Measurements from ENCODE around the gene ZNF503.

Gene ZNF503

DNA sequence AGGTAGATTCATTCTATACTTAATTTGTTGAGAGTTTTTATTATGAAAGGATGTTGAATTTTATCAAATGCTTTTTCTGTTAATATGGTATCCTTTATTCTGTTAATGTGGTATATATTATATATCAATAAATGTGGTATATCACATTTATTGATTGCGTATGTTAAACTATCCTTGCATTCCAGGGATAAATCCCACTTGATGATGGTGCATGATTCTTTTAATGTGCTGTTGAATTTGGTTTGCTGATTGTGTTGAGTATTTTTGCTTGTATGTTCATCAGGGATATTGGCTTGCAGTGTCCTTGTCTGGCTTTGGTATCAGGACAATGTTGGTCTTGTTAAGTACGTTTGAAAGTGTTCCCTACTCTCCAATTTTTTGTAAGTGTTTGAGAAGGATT lies 41.8 kb upstream of the ZNF503 start:
- TF ChIP-seq EZH2 (IDR thresholded peaks at IDR 0.05) (no peak), FOXP2 (optimal IDR thresholded peaks at IDR 0.05; ENCODE audit: control extremely low read depth, extremely low read length, insufficient read depth) (no peak), POLR2AphosphoS5 (IDR thresholded peaks at IDR 0.05; ENCODE audit: borderline replicate concordance, low read depth, low read length) (no peak)
- no peak for DNase-seq (ENCODE audit: low read depth, low spot score)
- Histone ChIP-seq H3K9me3 (ENCODE audit: low read depth, low read length) (no peaks in the 10 kb centered on the region), H3K9ac (ENCODE audit: insufficient read length) (no peak overlapping the region), H3K4me3 (no peak overlapping the region), H3K36me3 (ENCODE audit: insufficient read depth, low read length) (no peaks in the 10 kb centered on the region), H3K27ac (no peak overlapping the region)

DNA sequence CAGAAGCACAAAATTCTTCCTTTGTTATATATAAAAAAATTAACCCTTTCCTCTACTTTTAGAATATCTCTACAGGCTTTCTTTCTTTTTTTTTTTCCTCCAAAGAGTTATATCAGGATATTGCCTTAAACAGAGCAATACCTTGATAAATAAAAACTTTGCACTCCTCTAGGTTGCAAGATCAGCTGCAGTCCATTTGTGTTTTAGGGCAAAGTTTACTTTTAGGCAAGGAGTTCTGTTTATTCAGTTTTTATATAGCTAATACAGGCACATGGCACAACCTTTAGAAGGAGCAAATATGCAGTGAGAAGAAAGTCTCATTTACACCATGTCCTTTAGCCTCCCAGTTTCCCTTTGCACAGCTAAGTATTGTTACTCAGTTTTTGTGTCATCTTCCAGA lies 40.1 kb upstream of the ZNF503 start:
- DNase-seq (ENCODE audit: low read depth, low spot score) = no peak
- TF ChIP-seq FOXP2 (optimal IDR thresholded peaks at IDR 0.05; ENCODE audit: control extremely low read depth, extremely low read length, insufficient read depth) = no peak
- TF ChIP-seq EZH2 (IDR thresholded peaks at IDR 0.05) = no peak
- TF ChIP-seq POLR2AphosphoS5 (IDR thresholded peaks at IDR 0.05; ENCODE audit: borderline replicate concordance, low read depth, low read length) = no peak

DNA sequence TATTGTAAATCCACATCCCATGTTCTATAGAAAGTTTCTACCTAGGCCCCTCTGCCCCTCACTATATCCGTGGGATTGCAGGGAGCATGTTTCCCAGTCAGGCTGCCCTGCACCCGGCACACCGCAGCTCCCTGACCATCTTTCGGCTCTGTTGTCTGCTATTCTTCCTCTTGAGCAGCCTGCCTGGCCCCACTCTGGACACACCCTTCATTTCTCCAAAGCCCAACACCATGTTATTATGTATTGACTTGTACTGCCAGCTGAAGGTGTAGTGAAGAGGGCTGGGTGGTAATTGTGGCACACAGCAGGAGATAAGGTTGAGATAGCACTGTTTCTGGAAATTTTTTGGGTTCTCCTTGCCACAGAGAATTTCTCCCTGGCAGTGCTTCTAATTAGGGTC lies 39.6 kb upstream of the ZNF503 start:
- Histone ChIP-seq H3K4me3 (no peak overlapping the region), H3K36me3 (ENCODE audit: insufficient read depth, low read length) (no peaks in the 10 kb centered on the region), H3K9ac (ENCODE audit: insufficient read length) (no peak overlapping the region), H3K9me3 (ENCODE audit: low read depth, low read length) (no peaks in the 10 kb centered on the region), H3K27ac (no peak overlapping the region)
- no peak for TF ChIP-seq EZH2 (IDR thresholded peaks at IDR 0.05)
- TF ChIP-seq POLR2AphosphoS5 (IDR thresholded peaks at IDR 0.05; ENCODE audit: borderline replicate concordance, low read depth, low read length) = no peak
- no peak for TF ChIP-seq FOXP2 (optimal IDR thresholded peaks at IDR 0.05; ENCODE audit: control extremely low read depth, extremely low read length, insufficient read depth)
- DNase-seq (ENCODE audit: low read depth, low spot score) = no peak

More for the DNA sequence above, 40.1 kb upstream of the ZNF503 start:
- H3K9me3 ChIP-seq (ENCODE audit: low read depth, low read length) = no peaks in the 10 kb centered on the region
- H3K36me3 ChIP-seq (ENCODE audit: insufficient read depth, low read length) = no peaks in the 10 kb centered on the region
- no peak overlapping the region for H3K27ac ChIP-seq
- H3K9ac ChIP-seq (ENCODE audit: insufficient read length) = no peak overlapping the region
- no peak overlapping the region for H3K4me3 ChIP-seq

DNA sequence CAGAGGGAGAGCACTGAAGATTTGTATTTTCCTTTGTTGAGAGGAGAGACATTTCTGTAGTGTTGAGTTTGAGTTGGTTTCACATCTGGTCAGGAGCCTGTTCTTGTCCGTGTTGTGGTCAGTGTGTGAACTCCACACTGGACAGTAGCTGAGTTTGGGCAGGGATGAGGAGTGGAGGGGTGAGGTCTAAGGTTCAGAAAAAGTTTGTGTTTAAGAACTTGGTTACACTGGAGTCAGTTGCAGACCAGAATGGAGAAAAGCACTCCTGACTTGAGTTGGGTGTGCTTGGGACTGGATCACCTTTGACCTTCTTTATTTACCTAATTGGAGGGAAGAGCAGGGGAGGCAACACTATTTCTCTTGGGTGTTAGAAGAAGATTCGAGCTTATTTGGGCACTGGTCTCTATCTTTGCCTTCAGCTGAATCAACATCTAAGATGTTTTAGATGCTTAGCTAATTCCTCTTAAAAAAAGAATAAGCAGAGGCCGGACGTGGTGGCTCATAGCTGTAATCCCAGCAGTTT lies 38.8 kb upstream of the ZNF503 start:
- TF ChIP-seq EZH2 (IDR thresholded peaks at IDR 0.05) (no peak), FOXP2 (optimal IDR thresholded peaks at IDR 0.05; ENCODE audit: control extremely low read depth, extremely low read length, insufficient read depth) (no peak), POLR2AphosphoS5 (IDR thresholded peaks at IDR 0.05; ENCODE audit: borderline replicate concordance, low read depth, low read length) (no peak)
- no peak overlapping the region for H3K4me3 ChIP-seq
- no peaks in the 10 kb centered on the region for H3K9me3 ChIP-seq (ENCODE audit: low read depth, low read length)
- H3K36me3 ChIP-seq (ENCODE audit: insufficient read depth, low read length) = no peaks in the 10 kb centered on the region
- H3K27ac ChIP-seq = no peak overlapping the region
- no peak overlapping the region for H3K9ac ChIP-seq (ENCODE audit: insufficient read length)
- no peak for DNase-seq (ENCODE audit: low read depth, low spot score)

DNA sequence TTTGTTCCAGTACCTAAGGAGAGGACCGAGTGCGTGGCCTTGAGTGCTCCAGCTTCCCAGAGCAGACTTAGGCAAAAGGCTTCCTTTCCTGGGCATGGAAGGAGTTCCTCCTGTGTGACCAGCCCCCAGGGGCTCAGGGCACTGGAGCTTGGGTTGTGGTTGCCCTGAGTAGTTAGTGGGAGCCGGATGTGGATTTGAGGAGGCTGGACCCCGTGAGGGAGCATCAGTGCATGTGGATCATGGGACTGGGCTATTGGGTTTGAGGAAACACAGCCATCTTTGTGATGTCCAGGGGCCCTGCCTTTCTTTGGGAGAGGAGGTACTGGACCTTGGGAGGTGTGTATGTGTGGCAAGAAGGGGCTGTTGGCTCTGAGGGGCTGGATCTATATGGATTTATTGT lies 38.2 kb upstream of the ZNF503 start:
- H3K4me3 ChIP-seq = no peak overlapping the region
- no peak for TF ChIP-seq EZH2 (IDR thresholded peaks at IDR 0.05)
- TF ChIP-seq POLR2AphosphoS5 (IDR thresholded peaks at IDR 0.05; ENCODE audit: borderline replicate concordance, low read depth, low read length) = no peak
- no peak for TF ChIP-seq FOXP2 (optimal IDR thresholded peaks at IDR 0.05; ENCODE audit: control extremely low read depth, extremely low read length, insufficient read depth)
- no peaks in the 10 kb centered on the region for H3K9me3 ChIP-seq (ENCODE audit: low read depth, low read length)
- H3K27ac ChIP-seq = no peak overlapping the region
- no peak overlapping the region for H3K9ac ChIP-seq (ENCODE audit: insufficient read length)
- no peaks in the 10 kb centered on the region for H3K36me3 ChIP-seq (ENCODE audit: insufficient read depth, low read length)
- DNase-seq (ENCODE audit: low read depth, low spot score) = no peak

DNA sequence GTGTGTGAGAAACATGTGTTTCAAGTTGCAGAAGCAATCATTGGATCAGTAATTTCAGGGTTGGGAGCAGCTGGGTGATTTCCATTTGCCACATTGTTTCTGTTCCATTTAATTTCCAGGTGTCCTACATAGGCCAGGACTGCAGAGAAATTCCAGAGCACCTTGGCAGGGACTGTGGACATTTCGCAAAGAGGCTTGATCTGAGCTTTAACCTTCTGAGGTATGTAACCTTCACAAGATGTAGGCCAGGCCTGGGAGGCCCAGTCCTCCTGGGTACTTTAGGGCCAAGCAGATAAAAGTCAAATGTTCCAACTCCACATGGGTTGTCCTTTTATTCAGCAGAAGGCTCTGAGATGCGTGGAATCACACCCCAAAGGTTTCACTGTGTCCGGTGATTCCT lies 36.7 kb upstream of the ZNF503 start:
- no peak for TF ChIP-seq FOXP2 (optimal IDR thresholded peaks at IDR 0.05; ENCODE audit: control extremely low read depth, extremely low read length, insufficient read depth)
- no peak for TF ChIP-seq EZH2 (IDR thresholded peaks at IDR 0.05)
- no peak for TF ChIP-seq POLR2AphosphoS5 (IDR thresholded peaks at IDR 0.05; ENCODE audit: borderline replicate concordance, low read depth, low read length)
- H3K4me3 ChIP-seq = no peak overlapping the region

DNA sequence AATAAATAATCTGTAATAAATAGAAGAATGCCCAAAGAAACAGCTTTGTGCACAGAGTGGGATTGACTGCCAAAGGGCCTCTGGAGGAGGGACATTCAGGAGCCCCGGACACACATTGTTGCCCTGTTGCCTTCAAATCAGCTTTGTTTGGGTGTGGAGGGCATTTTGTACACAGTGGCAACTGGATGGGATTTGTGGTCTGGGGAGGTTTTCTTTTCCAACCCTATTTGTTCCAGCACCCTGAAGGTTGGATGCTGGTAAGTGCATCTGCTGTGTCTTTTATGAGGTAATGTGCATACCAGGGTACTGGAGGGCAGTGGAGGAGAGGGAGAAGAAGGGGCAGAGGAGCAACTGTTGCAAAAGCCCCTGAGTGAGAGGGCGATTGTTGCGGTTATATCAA lies 36.1 kb upstream of the ZNF503 start:
- no peaks in the 10 kb centered on the region for H3K36me3 ChIP-seq (ENCODE audit: insufficient read depth, low read length)
- no peak overlapping the region for H3K27ac ChIP-seq
- H3K9me3 ChIP-seq (ENCODE audit: low read depth, low read length) = no peaks in the 10 kb centered on the region
- H3K9ac ChIP-seq (ENCODE audit: insufficient read length) = no peak overlapping the region
- no peak overlapping the region for H3K4me3 ChIP-seq
- no peak for TF ChIP-seq EZH2 (IDR thresholded peaks at IDR 0.05)
- no peak for TF ChIP-seq FOXP2 (optimal IDR thresholded peaks at IDR 0.05; ENCODE audit: control extremely low read depth, extremely low read length, insufficient read depth)
- TF ChIP-seq POLR2AphosphoS5 (IDR thresholded peaks at IDR 0.05; ENCODE audit: borderline replicate concordance, low read depth, low read length) = no peak
- DNase-seq (ENCODE audit: low read depth, low spot score) = no peak

More for the DNA sequence above, 36.7 kb upstream of the ZNF503 start:
- Histone ChIP-seq H3K27ac (no peak overlapping the region), H3K9ac (ENCODE audit: insufficient read length) (no peak overlapping the region), H3K9me3 (ENCODE audit: low read depth, low read length) (no peaks in the 10 kb centered on the region), H3K36me3 (ENCODE audit: insufficient read depth, low read length) (no peaks in the 10 kb centered on the region)
- DNase-seq (ENCODE audit: low read depth, low spot score) = no peak

DNA sequence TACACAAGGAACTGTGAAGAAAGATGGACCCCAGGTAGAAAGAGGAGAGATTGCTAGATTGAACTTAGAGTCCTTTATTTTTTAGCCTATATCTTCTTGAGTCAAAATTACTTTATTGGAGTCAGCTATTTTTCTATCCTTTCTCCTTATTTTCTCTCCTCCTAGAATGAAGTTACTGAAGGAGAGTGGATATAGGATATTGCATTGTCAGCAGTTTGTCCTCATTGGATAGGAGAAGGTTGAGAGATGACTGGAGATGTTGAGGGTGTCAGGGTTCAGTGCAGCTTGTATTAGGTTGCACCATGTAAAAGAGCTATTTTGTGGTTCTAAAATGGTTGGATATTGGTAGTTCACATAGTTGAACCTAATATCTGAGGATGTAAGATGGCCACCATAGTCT lies 35.3 kb upstream of the ZNF503 start:
- H3K9me3 ChIP-seq (ENCODE audit: low read depth, low read length) = no peaks in the 10 kb centered on the region
- H3K27ac ChIP-seq = no peak overlapping the region
- no peak for DNase-seq (ENCODE audit: low read depth, low spot score)
- no peak for TF ChIP-seq FOXP2 (optimal IDR thresholded peaks at IDR 0.05; ENCODE audit: control extremely low read depth, extremely low read length, insufficient read depth)
- no peak for TF ChIP-seq POLR2AphosphoS5 (IDR thresholded peaks at IDR 0.05; ENCODE audit: borderline replicate concordance, low read depth, low read length)
- no peak for TF ChIP-seq EZH2 (IDR thresholded peaks at IDR 0.05)
- H3K36me3 ChIP-seq (ENCODE audit: insufficient read depth, low read length) = no peaks in the 10 kb centered on the region
- no peak overlapping the region for H3K9ac ChIP-seq (ENCODE audit: insufficient read length)
- no peak overlapping the region for H3K4me3 ChIP-seq

DNA sequence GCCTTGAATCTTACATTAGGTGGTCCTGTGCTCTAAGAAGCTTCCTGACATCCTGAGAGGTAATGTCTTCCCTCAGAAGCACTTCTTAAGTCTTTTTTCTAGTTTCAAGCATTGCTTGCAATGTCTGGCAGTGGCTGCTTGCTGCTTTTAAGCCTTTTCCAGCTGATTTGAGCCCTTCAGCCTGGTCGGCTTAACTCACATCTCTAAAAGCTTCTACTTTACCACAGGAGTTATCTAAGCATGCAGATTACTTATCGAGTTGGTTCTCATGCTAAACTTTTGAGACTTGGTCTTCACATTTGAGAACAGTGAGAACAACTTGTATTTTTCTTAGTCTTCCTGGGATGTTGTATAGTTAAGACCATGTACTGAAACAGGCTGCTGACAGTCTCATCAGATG lies 33.7 kb upstream of the ZNF503 start:
- no peak overlapping the region for H3K27ac ChIP-seq
- no peaks in the 10 kb centered on the region for H3K9me3 ChIP-seq (ENCODE audit: low read depth, low read length)
- no peak overlapping the region for H3K4me3 ChIP-seq
- no peaks in the 10 kb centered on the region for H3K36me3 ChIP-seq (ENCODE audit: insufficient read depth, low read length)
- no peak overlapping the region for H3K9ac ChIP-seq (ENCODE audit: insufficient read length)
- no peak for DNase-seq (ENCODE audit: low read depth, low spot score)
- TF ChIP-seq POLR2AphosphoS5 (IDR thresholded peaks at IDR 0.05; ENCODE audit: borderline replicate concordance, low read depth, low read length) = no peak
- no peak for TF ChIP-seq FOXP2 (optimal IDR thresholded peaks at IDR 0.05; ENCODE audit: control extremely low read depth, extremely low read length, insufficient read depth)
- TF ChIP-seq EZH2 (IDR thresholded peaks at IDR 0.05) = no peak
